Activated CD4-positive, alpha-beta T cell treated with anti-CD3 and anti-CD28 coated beads, Interleukin-2, amount 50 U/mL, for 16 hours (primary cell): ENCODE results near the gene TMEM131.
A peak's percentile ranks its signal among the peaks of the same experiment; 100 is the strongest.

ENCODE experiments used
- DNase-seq: peaks from one replicate; pipeline ENCODE4 v3.0.0-alpha.2; 2020

The TMEM131 gene

DNA sequence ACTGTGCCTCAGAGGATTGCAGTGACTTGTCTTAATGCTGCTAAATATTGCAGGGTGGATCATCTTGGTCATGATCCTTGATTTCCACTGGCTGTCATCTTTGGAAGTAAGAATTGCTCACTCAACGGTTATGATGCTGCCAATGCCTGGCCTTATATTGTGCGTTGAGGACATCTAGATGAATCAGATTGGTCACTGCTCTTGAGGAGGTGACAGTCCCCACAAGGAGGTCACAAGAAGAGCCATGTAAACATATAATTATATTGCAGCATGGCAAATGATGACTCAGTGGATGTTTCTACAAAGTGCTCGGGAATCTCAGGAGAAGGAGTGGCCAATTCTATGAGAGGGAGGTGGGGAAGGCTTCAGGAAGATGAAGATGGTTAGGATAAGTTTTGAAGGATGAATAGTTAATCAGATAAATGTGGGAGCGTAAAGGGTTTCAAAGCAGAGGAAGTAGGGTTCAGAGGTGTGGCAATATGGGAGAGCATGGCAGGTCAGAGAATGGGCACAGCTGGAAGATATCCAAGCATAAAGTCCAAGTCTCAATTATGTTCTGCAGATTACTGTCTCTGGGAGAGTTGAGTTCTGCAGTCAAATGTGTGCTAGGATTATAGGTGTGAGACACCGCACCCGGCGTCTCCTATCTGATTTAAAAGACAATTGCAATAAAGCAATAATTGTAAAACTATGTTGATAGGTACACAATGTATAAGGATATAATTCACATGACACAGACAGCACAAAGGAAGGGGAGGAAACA lies 21.3 kb upstream of the TMEM131 start:
- no peak for DNase-seq

DNA sequence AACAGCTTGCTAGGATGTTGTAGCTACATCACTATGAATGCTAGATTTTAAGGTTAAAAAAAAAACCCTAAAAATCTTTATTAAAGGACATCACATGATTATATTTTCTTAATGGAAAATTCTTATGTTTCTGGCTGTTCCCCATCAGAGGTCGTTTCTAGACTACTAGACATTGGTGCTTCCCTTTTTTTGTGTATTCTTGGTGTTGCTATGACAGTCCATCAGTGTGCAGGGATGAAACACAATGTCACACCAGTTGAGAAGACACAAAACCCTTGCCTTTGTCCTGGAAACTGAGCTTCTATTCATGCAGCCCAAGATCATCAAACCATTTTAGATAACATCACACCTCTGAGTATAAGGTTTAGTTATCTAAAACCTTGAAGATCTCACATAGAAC lies 19.9 kb upstream of the TMEM131 start:
- no peak for DNase-seq

DNA sequence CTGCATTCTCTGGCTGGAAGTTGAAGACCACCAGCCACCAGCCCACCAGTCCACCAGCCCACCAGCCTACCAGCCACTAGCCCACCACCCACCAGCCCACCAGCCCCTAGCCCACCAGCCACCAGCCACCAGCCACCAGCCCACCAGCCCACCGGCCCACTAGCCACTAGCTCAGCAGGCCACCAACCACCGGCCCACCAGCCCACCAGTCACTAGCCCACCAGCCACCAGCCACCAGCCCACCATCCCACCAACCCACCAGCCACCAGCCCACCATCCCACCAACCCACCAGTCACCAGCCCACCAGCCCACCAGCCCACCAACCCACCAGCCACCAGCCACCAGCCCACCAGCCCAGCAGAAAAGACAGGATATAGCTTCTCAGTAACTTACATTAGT lies 18.6 kb upstream of the TMEM131 start:
- DNase-seq: no peak

DNA sequence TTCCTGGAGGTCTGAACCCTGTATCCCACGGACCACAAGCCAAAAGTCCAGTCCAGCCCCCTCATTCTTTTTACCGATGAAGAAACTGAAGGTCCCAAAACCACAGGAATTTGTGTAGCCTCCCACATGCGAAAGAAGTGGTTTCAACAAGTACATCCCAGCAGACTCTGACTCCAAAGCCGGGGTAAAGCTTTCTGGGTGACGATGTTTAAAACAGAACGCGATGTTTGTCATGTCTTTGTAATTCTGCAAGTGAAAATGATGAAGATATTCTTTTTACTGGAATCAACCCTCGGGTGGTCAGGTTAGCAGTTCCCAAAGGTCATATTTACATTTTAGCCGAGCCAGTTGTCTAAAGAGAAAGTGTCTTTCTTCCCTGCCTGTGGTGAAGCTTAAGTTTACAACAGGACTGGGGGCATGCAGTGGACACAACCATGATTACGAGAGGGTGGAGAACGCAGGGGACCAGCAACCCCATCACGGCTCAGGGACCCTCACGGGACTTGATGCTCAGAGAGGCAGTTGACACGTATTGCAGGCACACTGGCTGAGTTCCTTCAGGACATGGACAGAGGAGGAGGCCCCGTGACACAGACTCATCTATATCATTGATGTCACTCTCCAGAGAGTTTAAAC lies 17.8 kb upstream of the TMEM131 start:
- peak; percentile 49 for DNase-seq

DNA sequence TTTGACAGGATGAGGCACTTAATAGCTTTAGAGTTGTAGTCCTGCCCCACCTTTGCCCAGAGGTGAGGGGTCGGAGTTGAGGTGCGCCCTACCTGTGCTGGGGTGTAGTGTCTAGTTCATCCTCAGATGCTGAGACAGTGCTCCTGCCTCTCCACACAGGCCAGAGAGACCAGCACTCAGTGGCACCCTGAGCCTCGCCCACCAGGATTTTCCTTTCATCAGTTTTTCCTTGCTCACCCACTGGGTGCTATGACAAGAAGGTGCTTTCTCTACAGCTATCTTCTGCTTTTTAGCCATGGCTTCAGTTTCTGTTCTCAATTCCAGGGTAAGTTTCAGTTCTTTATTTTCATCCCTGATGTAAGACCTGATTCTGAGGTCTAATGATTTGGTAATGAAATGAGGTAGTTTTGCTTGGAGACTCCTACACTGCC lies 16.8 kb upstream of the TMEM131 start:
- peak; percentile 40 for DNase-seq

DNA sequence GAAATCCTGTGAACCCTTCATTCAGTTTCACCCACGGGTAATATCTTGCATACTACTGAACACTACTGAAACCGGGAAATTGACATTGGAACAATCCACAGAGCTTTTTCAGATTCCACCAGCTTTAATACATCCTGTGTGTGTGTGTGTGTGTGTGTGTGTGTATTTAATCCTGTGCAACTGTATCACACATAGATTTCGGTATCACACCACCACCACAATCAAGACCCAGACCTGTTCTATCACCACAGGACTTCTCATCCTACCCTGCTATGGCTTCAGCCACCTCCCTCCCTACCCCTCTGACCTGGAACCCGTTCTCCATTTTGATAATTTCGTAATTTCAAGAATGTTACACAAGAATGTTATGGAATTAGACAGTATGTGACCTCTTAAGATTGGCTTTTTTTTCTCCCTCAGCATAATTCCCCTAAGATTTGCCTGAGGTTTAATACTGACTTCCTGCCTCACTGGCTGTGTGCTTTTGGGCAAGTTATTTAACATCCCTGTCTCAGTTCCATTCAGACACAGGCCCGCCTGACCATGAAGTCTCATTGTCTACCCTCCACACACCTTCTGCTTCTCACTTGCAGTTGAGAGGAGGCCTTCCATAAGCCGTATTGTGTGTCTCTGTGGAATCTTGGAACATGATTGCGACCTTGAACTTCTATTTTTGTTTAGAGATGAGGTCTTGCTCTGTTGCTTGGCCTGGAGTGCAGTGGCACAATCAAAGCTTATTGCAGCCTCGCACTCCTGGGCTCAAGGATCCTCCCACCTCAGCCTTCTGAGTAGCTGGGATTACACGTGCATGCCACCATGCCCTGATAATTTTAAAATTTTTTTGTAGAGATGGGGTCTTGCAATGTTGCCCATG lies 14.4 kb upstream of the TMEM131 start:
- DNase-seq: no peak

DNA sequence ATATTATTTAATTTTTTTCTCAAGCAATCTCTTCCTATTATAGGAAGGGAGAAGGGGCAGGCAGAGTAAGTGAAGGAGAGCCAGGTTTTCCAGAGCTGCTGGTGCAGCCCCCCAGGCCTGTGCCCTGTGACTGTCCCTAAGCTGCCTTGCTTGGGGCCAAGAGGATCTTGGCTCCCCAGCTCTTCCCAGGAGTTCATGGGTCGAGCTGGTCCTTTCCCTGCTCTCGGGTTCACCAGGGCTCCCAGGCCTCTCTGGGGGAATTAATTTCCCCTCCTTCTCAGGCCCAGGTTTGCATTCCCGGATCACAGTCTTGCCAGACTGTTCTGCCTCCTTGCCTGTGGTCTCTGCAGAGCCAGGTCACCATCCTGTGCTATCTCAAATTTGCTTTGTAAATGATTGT lies 12.7 kb upstream of the TMEM131 start:
- no peak for DNase-seq

DNA sequence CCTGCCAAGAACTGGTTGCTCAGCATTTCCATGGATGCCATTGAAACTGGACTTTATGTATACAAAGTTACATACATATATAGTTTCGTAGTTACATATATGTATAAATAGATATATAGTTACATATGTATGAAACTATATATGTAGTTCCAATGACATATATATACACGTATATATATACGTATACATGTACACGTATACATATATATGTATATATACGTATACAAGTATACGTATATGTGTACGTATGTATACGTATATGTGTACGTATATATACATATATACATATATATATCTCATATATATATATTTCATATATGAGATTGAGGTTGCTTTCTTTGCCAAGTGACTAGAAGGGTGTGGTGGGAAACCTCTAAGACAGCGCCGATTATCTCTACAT lies 10.6 kb upstream of the TMEM131 start:
- no peak for DNase-seq

DNA sequence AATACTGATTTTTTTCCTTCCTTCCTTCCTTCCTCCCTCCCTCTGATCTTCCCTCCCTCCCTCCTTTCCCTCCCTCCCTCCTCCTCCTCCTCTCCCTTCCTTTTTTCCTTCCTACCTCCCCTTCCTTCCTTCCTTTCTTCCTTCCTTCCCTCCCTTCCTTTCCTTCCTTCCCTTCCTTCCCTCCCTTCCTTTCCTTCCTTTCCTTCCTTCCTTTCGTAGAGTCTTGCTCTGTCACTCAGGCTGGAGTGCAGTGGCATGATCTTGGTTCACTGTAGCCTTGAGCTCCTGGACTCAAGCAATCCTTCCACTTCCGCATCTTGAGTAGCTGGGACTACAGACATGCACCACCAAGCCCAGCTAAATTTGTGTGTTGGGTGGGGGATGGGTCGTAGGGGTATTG lies 8.9 kb upstream of the TMEM131 start:
- no peak for DNase-seq

DNA sequence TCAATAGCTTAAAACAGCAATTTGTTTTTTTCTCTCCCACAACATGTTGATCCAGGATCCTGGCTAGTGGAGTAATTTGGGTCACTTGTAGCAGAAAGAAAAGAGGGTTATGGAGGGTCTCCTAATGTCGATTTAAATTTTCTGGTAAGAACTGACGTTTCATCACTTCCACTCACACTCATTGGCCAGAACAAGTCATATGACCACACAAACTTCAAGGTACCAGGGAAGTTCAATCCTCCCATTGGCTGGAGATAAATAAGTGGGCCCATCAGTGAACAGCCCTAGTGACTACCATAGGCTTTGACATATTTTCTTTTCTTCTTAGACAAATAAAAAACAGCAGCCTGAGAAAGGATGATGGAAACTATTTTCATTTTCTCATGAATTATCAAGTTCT lies 8.3 kb upstream of the TMEM131 start:
- DNase-seq: no peak

DNA sequence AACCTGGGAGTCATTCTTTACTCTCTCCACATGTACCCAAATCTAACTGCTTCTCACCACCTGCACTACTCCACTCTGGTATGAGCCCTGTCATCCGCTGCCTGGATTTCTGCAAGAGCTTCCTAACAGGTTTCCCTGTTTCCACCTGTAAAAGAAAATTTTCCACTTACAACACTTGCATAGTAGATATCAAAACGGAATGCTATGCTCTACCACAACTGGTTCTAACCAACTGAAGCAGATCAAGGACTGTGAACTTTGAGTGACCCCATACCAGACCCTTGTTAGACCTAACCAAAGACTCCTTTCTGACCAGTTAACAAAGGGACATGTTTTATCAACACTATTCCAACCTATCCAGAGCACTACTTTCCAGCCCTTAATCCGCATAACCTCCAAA lies 3.8 kb upstream of the TMEM131 start:
- no peak for DNase-seq

DNA sequence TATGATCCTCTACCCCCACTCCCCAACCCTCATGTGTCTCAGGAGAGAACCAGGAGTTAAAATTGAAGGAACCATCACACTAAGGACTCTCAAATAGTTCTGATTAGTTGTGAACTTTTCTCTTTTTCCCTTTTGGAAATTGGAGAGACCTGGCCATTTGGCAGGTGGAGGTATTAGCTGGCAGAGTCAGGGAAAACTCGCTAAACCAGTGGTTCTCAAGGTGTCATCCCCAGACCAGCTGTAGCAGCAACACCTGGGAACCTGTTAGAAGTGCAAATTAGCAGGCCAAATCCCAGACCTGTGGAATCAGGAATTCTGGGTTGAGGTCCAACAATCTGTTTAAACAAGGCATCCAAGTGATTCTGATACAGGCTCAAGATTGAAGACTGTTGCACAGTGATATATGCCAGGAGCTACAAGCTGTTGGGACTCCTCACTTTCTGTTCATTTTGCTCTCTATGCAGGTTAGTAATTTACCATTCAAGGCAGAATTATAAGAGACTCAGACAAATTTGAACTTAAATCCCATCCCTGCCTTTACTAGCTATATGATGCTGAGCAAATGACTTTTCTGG lies 2.8 kb upstream of the TMEM131 start:
- DNase-seq: no peak

DNA sequence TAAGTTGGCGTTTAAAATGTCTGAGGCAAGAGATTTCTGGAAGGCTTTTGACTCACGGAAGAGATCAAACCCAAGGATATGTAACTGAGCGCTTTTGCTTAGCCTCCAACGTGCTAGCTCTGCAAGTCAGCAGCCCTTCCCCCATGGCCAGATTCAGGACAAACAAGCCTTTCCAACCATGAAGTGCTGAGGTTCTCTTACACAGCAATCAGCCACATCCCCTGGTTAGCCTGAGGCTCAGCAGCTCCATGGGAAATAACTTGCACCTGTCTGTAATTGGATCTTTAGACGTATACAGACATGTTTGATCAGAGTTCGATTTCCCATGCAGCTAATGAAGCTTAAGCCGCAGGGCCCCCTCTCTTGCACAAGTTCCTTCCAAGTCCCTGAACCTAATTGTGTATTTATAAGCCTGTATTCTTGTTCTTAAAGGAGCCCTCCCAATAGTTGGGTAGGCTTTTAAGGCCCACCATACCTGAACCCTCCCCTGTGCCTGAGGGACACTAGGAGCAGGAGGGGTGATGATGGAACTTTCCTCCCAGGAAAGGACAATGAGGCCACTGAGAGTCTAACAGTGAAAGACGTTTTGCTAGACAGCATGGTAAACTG lies 2.1 kb upstream of the TMEM131 start:
- DNase-seq: no peak

DNA sequence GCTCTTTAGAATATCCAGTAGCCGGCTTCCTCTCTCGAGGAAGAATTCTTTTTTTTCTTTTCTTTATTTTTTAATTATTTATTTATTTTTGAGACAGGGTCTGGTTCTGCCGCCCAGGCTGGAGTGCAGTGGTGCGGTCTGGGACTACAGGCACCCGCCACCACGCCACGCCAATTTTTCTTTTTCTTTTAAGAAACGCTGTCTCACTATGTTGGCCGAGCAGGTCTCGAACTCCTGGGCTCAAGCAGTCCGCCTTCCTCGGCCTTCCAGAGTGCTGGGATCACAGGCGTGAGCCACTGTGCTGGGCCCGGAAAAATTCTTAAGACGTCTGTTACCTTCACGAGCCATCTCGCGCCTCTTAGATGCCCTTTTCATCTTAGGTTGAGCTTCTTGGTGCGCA lies 931 bp upstream of the TMEM131 start:
- DNase-seq: no peak

DNA sequence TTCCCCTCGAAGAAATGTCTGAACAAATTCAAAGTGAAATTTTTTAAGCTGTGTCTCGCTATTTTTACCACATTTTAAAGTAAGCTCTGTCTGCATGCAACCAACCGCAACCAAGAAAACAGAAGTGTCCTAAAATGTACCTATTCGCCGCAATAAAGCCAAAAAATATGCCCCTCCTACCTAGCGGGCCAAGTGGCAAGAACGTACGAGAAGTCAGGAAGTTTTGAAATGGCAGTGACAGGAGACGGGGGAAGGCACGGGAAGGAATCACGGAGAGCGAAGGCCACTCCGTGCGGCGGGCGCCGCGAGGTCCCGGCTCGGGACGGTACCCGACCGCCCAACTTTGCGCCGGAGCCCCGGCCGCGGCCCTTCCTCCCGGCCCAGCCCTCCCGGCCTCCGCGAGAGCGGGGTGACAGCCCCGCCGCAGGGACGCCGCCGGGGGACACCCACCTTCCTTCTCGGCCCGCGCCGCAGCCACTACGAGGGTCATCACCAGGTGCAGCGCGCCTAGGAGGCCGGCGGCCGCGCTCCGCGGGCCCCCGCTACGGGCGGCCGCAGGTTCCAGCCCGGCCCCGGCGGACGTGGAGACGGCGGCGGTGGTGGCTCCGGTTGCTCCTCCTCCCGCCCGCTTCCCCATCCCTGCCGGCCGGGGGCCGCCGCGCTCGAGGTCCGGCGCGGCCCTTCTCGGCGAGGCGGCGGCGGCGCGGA lies 568 bp downstream of the TMEM131 start:
- peak; percentile 66 for DNase-seq

DNA sequence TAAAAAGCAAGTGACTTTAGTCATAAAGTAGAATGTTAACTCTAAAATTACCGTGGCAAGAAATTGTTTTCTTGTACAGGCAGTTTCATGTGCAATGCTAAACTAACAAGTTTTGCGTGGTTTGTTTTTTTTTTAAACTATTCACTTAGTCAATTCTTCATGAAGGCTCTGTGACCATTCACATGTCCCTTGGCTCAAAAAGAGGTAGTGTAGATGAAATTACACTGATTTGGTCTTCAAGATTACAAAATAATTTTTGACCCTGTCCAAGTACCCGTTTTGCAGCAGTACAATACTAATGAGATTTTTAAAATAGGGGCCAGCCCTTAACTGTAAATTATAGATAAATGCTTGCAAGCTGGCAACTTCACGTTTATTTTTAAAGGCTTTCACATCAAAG lies 1.3 kb downstream of the TMEM131 start:
- no peak for DNase-seq

DNA sequence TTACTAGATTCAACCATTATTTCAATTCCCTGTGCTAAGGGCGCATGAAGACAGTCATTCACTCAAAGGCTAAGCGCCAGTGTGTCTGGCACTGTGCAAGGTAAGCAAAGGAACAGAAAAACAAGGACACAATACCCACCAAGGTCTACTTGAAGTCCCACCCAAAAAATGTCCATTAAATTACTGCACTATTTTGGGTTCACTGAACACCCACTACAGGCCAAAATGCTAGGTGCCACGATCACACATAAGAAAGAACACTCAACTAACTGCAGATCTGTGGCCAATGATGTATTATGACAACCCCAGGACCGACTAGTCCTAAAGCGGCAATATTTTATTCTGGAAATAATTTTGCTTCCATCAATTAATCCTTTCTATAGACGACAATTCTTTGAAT lies 1.8 kb downstream of the TMEM131 start:
- no peak for DNase-seq

DNA sequence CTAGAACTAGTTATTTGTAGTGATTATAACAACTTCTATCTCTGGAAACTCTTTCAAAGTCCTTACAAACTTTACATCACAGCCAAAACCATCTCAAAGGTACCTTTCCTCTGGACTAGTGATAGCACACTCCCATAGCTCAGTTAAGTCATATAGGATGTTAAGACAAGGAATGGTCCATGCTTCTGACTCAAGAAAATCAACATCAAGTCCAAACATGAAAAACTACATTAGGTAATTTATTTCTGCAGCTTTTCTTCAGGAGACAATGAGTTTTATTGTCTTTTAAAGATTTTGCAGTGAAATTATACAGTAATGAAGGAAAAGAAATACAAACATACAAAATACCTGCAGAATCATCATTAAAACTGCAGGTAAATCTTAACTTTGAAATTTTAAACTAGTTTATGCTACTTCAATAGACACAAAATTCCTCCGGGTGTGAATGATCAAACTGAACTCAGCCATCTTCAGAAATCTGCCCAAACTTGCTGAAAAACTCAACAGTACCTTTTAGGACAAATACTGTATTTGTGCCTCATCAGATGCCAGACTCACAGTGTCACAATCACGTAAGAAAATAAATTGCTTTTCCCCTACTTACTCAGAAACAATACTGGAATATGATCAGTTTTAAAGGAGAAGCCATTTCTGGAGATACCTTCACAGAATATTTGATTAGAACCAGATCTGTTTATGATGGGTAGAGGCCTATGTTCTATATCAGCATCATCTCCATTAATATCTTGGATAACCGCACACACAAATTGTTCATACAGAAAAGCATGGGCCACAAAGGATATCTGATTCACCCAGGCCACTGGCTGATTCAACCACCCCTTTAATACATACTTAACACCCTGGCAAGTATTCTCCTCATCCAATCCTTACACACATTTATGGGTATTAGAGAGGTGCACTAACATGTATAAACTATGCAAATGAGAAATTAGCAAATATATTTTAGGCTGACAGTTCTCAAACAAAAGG lies 2.6 kb downstream of the TMEM131 start:
- no peak for DNase-seq

DNA sequence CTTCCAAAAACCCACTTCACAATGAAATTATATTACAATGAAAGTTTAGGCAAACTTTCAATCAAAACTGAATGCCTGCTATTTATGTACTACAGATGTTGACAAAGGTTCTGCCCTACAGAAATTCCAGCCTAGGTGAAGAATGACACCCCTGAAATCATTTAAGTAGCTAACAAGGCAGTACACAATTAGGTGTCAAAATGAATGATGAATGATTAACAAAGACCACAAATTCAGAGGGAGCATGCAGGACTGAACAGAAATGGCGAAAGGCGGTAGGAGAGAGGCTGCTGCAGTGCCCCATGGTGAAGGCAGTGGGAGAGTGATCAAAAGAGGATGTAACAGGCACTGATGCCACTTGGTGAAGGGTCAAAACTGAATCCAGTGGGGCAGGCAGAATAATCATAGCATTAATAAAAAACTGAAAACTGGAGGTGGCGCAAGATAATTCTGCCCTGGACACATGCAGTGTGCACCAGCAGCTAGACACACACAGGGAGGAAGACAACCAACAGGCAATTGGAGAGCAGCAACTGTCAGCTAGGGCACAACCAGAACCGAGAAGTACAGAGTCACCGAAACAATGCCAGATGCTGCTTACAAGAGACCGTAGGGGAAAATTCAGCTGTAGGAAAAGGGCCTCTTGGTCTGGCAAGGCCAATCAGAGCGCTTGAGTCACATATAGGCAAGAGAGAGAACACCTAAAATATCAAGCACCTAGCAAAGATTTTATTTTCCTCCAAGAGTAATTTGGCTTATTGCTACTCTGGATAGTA lies 4.5 kb downstream of the TMEM131 start:
- no peak for DNase-seq

DNA sequence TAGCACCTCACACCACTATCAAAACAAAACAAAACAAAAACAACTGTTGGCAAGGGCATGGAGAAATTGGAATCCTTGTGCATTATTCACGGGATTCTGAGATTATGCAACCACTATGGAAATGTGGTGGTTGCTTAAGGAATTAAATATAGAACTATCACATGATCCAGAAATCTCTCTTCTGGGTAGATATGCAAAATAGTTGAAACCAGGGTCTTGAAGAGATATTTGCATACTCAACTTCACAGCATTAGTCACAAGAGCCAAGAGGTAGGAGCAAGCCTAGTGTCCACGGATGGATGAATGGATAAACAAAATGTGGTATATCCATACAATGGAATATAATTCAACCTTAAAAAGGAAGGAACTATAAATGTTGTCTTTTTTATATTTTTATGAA lies 7.0 kb downstream of the TMEM131 start:
- no peak for DNase-seq
